Mammary epithelial cell (primary cell): Measurements from ENCODE around the gene YARS1.

Experiments
- CTCF ChIP-seq, 2 donors: IDR thresholded peaks in 1 of 2; conservative IDR thresholded peaks in 1 of 2; 2 replicates each; pipeline ENCODE4 v1.5.1; 2011 to 2012; ENCODE audit warnings: inconsistent platforms in 2 of 2, low read length in 2 of 2, mild to moderate bottlenecking in 2 of 2, control low read depth in 1 of 2, low read depth in 1 of 2; ENCODE audit not compliant: insufficient read depth in 1 of 2; ENCODE audit errors: extremely low read depth in 1 of 2
- EZH2 ChIP-seq: IDR thresholded peaks from 2 replicates; pipeline ENCODE4 v1.6.1; 2012; ENCODE audit warnings: low read length, inconsistent platforms, borderline replicate concordance

DNA sequence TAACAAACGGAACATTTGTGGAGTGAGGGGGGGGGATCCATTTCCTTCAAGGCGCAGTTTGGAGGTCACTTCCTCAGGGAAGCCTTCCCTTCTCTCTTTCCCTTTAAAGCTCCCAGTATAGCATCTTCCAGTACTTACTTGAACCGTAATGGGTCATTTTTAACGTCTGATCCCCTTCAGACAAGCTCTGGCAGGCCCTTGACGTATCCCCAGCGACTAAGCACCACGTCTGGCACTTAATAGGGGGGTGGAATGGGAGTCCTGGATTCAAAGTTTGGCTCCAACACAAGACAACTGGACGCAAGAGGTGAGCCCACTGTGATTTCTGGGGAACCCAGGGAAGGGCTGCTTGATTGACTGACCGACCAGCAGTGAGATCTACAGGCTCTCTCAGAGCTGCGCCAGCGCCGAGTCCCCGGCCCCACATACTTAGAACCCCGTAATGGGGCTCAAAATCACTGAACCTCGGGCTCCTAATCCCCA, 441 bp downstream of the YARS1 start:
- TF ChIP-seq CTCF (conservative IDR thresholded peaks at IDR 0.05 in 1 of 2, IDR thresholded peaks at IDR 0.05 in 1 of 2; ENCODE audit: extremely low read depth in 1 of 2, insufficient read depth in 1 of 2, low read depth in 1 of 2, low read length in 2 of 2): no peak
- no peak for TF ChIP-seq EZH2
